Stimulated activated CD4-positive, alpha-beta T cell treated with anti-CD3 and anti-CD28 coated beads, Interleukin-1b, Interleukin-23, amount 100 ng/mL, for 24 hours (primary cell): ENCODE data around the gene ACTC1.

ENCODE experiments used
- DNase-seq, 4 experiments: peaks; one replicate each; pipeline ENCODE4 v3.0.0-alpha.2; 2020; ENCODE audit warnings: low read depth in 4 of 4, low spot score in 1 of 4

ACTC1 gene

DNA sequence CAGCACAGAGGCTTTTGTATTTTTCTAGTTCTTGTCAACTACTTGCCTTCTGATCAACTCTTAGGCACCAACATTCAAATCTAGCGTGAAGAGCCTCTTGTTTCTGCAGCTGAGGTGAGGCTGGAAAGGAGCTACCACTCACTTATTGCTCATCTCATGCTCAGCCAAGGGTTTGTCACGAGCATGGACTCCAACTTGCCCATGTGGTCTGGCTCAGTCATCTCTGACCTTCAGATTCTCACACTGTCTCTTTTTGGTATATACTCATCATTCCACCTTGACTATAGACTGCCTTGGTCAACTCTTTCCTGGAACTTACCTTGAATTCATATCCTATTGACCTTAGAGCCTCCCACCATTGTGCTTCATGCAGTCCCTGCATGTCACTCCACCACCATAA, 35.4 kb downstream of the ACTC1 start:
- no peak for DNase-seq

DNA sequence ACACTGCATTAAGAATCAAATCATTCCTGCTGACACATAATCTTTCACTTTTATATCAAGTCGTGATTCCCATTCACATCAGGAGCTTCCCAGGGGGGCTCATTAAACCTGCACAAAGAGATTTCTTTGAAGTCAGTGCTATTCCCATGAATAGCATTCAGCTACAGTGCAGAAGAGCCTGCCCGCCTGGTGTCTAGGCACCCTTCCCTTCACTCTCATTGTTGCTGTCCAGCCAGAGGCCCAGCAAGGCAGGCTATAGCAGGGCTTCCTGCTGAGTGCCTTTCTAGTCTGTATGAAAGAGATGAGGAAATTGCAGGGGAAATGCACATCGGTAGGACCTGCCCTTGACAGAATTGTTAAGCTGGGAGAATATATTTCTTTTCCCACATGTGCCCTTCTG, 36.0 kb downstream of the ACTC1 start:
- no peak for DNase-seq

DNA sequence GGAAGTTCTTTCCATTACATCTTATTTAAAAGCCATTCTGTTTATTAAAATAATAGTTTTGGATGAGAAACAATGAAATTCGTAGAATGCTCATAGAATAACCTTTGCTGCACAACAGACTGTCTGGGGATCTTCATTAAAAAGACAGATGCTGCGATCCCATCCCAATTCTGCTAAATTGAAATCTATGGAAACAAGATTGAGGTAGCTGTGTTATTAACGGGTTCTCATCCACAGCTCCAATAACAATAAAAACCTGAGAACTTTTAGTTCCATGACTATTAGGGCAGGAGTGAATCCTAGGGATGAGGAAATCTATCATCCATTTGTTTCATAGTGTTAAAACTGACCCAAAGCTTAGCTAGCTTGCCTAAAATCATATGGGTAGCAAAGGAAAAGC, 38.1 kb downstream of the ACTC1 start:
- no peak for DNase-seq

DNA sequence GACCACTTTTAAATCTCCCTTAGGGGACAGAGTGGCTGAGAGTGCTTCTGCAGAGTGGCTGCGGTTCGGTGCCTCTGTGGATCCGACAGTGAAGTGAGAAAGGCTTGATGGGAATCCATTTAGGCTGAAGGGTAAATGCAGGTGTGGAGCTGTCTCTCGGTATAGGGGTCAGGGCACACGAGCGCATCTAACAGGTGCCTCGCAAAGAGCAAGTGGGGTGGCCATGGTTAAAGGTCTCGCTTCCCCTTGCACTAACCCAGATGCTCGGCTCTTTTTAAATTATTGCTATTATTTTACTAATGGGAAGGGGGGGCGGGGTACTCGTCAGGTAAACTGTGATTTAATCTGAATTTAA, 40.0 kb downstream of the ACTC1 start:
- DNase-seq: no peak

DNA sequence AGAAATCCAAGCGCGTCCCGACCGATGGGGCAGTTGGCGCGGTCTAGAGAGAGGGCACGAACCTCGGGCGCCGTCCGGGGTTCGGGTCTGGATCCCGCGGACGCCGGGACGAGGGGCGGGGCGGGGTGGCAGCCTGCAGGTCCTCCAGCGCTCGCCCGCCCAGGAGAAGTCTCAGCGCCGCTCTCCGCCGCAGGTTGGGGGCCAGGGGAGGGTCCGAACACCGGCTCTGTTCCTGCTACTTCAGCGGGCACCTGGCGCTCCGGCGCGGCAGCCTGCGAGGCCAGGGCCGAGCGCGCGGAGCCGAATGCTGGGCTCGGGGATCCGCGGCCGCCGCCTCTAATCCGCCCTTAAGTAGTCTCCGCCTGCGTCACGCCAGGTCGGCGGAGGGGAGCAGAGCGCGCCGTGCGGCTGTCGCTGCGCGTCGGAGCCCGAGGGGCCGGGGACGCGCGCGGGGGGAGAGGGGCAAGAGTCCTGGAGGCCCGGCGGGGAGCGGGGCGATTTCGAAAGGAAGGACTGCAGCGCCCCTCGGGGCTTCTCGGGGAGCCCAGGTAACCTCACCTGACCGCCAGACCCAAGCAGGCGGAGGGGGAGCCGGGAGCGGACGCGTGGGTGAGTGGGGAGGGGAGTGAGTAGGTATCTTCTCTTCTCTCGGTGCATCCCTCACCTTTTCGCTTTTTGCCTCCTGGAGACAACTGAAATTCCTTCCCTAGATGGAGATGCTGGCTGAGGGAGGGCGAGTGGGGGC, 40.5 kb downstream of the ACTC1 start, which contains the start of gene GJD2:
Gene GJD2, minus strand, starts transcription at position 325 of the 745 bp plus-strand sequence. CDS start 510 bp downstream, outside the sequence.
- DNase-seq: no peak

DNA sequence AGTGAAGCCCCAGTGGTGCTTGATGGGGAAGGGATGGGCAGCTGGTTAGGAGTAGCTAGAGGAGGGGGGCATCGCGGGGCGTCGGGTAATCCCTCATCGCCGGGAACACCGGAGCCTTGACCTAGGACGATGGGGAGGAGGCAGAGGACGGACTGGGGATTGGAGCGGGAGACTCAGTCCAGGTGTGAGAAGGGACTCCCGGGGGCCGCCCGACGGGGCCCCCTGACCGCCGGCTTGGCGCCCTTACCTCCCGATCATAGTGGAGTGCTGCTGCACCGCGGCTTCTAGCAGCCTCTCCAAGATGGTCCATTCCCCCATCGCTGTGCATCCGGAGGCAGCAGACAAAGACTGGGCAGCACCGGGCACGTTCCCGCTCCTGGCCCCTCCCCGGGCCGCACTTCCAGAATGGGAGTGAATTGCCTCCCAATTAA, 41.2 kb downstream of the ACTC1 start:
- no peak for DNase-seq

DNA sequence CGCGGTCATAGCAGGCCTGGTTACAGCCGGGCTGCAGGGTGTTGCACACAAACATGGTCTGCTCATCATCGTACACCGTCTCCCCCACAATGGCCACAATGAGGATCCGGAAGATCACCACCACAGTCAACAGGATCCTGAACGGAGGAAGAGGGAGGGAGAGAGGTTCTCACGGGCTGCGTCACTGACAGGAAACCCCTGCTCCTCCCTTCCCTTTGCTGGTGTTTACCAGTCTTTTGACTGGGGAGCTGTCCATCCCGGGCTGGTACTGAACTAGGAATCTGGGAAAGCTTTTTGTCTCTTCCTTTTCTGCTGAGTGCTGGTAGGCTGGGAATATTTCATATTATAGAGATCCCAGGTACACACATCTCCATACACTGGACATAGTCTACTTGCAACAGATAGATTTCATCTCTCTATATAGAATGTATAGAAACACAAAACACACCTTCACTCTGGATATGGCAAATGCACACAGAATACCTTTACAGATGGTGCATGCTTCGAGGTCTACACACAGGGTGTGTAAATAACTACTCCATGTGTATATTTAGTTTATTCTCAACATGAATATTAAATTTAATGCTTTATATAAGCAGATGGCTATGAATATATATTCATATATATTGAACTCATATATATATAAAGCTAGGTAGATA, 42.0 kb downstream of the ACTC1 start:
- no peak for DNase-seq

DNA sequence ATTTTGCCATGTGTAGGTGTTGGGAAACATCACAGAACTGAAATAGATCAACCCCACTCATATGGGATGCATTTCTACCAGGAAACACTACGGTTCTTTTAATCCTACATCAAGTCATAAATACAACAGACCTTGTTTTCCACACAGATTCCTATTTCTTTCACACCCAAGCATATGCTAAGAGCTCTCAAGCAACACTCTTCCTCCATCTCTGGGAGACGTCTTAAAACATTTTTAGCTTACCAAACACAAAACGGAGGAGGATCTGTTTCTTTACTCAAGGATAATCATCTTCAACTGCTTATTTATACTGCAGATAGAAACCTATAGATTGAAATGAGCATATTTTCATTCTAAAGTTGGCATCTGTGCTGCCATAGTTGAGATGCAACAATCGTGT, 45.7 kb downstream of the ACTC1 start:
- no peak for DNase-seq
